ENCODE data around the gene EIF1.
A peak's percentile ranks its signal among the peaks of the same experiment; 100 is the strongest.

The EIF1 gene

GRCh38 chr17:41665566-41666236, 23.0 kb upstream of the EIF1 start:
- Histone ChIP-seq H3K14ac (ENCODE audit: low read length in 2 of 2) (peak overlapping the region in 1 of 2 experiments; percentile 82), H2BK15ac (ENCODE audit: low read depth, poor library complexity, severe bottlenecking) (no peak overlapping the region), H3K4me2 (ENCODE audit: low read length, poor library complexity, severe bottlenecking) (peak overlapping the region; percentile 72), H3K23ac (ENCODE audit: low read length in 2 of 2) (no peak overlapping the region), H3K79me1 (replicated peaks; ENCODE audit: low read length, poor library complexity, severe bottlenecking) (no peaks in the 10 kb centered on the region), H2AK5ac (ENCODE audit: low read length, severe bottlenecking) (peak overlapping the region; percentile 47), H3K4me3 (ENCODE audit: insufficient read depth in 1 of 2, low read depth in 1 of 2, low read length in 2 of 2) (peak overlapping the region in 1 of 2 experiments; percentile 73), H3K36me3 (ENCODE audit: control insufficient read depth in 1 of 2, insufficient read depth in 2 of 2, low read depth in 1 of 2, low read length in 2 of 2) (no peaks in the 10 kb centered on the region), H3K27me3 (ENCODE audit: control insufficient read depth in 1 of 2, insufficient read depth in 1 of 2, low read length in 2 of 2) (peaks cover 0 to under 1% of the 10 kb centered on the region in 2 experiments), H4K8ac (ENCODE audit: low read length) (peak overlapping the region; percentile 97), H2BK120ac (ENCODE audit: low read depth, low read length) (peak overlapping the region; percentile 90), H3K9ac (ENCODE audit: low read length) (peak overlapping the region; percentile 80), H4K91ac (ENCODE audit: low read length) (peak overlapping the region; percentile 71), H3K9me3 (ENCODE audit: control insufficient read depth, low read length) (no peaks in the 10 kb centered on the region), H3K4ac (ENCODE audit: low read depth in 1 of 2, low read length in 2 of 2) (peak overlapping the region; percentile 45 to 68), H2BK5ac (ENCODE audit: low read depth, low read length, poor library complexity, severe bottlenecking) (peak overlapping the region; percentile 81), H2BK12ac (ENCODE audit: low read length in 2 of 2) (peak overlapping the region in 1 of 2 experiments; percentile 89), H2AFZ (ENCODE audit: low read depth, low read length) (peak overlapping the region; percentile 85), H3K4me1 (ENCODE audit: control insufficient read depth, insufficient read depth, low read depth, low read length) (peaks cover 35% of the 10 kb centered on the region), H3K27ac (ENCODE audit: low read length, poor library complexity, severe bottlenecking) (peak overlapping the region; percentile 95), H3K18ac (ENCODE audit: low read depth in 1 of 2, low read length in 2 of 2) (peak overlapping the region; percentile 59 to 95)
- peak; percentile 77 for DNase-seq
- WGBS = 14% methylated on average over 35 of the region's 39 CpGs

DNA sequence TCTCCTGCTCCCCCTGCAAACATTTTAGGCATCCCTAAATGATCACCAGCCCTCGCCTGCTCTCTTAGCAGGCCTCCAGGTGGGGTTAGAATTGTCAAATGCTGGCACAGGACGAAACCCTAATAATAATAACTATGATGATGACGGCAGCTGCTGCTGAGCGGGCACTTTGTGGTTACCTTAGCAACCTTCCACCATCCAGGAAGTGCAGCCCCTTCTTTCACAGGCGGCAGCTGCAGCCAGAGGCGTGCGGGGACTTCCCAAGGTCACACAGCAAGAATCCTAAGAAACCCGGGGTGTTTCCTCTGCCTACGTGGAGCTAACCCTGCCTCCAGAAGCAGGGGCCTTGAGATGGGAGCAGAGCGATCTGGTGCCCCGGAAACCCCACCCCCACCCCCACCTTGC, 22.4 kb upstream of the EIF1 start:
- H3K18ac ChIP-seq (ENCODE audit: low read depth in 1 of 2, low read length in 2 of 2) = peak overlapping the region; percentile 45 to 84
- peak overlapping the region; percentile 72 for H3K4me2 ChIP-seq (ENCODE audit: low read length, poor library complexity, severe bottlenecking)
- 5% methylated on average over 7 of the region's 11 CpGs for WGBS
- peaks cover 37% of the 10 kb centered on the region for H3K4me1 ChIP-seq (ENCODE audit: control insufficient read depth, insufficient read depth, low read depth, low read length)
- peak overlapping the region; percentile 95 for H3K27ac ChIP-seq (ENCODE audit: low read length, poor library complexity, severe bottlenecking)
- H3K4ac ChIP-seq (ENCODE audit: low read depth in 1 of 2, low read length in 2 of 2) = no peak overlapping the region
- no peak overlapping the region for H2BK15ac ChIP-seq (ENCODE audit: low read depth, poor library complexity, severe bottlenecking)
- peak overlapping the region in 1 of 2 experiments; percentile 37 for H2BK12ac ChIP-seq (ENCODE audit: low read length in 2 of 2)
- no peak overlapping the region for H2BK120ac ChIP-seq (ENCODE audit: low read depth, low read length)
- no peaks in the 10 kb centered on the region for H3K27me3 ChIP-seq (ENCODE audit: control insufficient read depth in 1 of 2, insufficient read depth in 1 of 2, low read length in 2 of 2)
- peak overlapping the region; percentile 97 for H4K8ac ChIP-seq (ENCODE audit: low read length)
- H3K4me3 ChIP-seq (ENCODE audit: insufficient read depth in 1 of 2, low read depth in 1 of 2, low read length in 2 of 2) = peak overlapping the region in 1 of 2 experiments; percentile 73
- H4K91ac ChIP-seq (ENCODE audit: low read length) = peak overlapping the region; percentile 44
- peak overlapping the region; percentile 36 for H2AFZ ChIP-seq (ENCODE audit: low read depth, low read length)
- H3K36me3 ChIP-seq (ENCODE audit: control insufficient read depth in 1 of 2, insufficient read depth in 2 of 2, low read depth in 1 of 2, low read length in 2 of 2) = no peaks in the 10 kb centered on the region
- H3K9me3 ChIP-seq (ENCODE audit: control insufficient read depth, low read length) = no peaks in the 10 kb centered on the region
- H2AK5ac ChIP-seq (ENCODE audit: low read length, severe bottlenecking) = peak overlapping the region; percentile 21
- peak; percentile 94 for DNase-seq
- H3K14ac ChIP-seq (ENCODE audit: low read length in 2 of 2) = no peak overlapping the region
- H3K23ac ChIP-seq (ENCODE audit: low read length in 2 of 2) = no peak overlapping the region
- peak overlapping the region; percentile 80 for H3K9ac ChIP-seq (ENCODE audit: low read length)
- no peaks in the 10 kb centered on the region for H3K79me1 ChIP-seq (replicated peaks; ENCODE audit: low read length, poor library complexity, severe bottlenecking)
- peak overlapping the region; percentile 81 for H2BK5ac ChIP-seq (ENCODE audit: low read depth, low read length, poor library complexity, severe bottlenecking)

- H2BK15ac ChIP-seq (ENCODE audit: low read depth, poor library complexity, severe bottlenecking) = no peak overlapping the region
- 3% methylated on average over 20 of the region's 23 CpGs for WGBS
- peak overlapping the region in 1 of 2 experiments; percentile 89 for H2BK12ac ChIP-seq (ENCODE audit: low read length in 2 of 2)
Observed at GRCh38 chr17:41666708-41667279, 21.9 kb upstream of the EIF1 start.

More at GRCh38 chr17:41666708-41667279, 21.9 kb upstream of the EIF1 start:
- Histone ChIP-seq H2AFZ (ENCODE audit: low read depth, low read length) (peak overlapping the region; percentile 66), H4K91ac (ENCODE audit: low read length) (peak overlapping the region; percentile 64), H2BK5ac (ENCODE audit: low read depth, low read length, poor library complexity, severe bottlenecking) (no peak overlapping the region), H3K4ac (ENCODE audit: low read depth in 1 of 2, low read length in 2 of 2) (peak overlapping the region; percentile 33 to 55), H3K27me3 (ENCODE audit: control insufficient read depth in 1 of 2, insufficient read depth in 1 of 2, low read length in 2 of 2) (no peaks in the 10 kb centered on the region), H4K8ac (ENCODE audit: low read length) (peak overlapping the region; percentile 97), H3K18ac (ENCODE audit: low read depth in 1 of 2, low read length in 2 of 2) (peak overlapping the region in 1 of 2 experiments; percentile 84), H2BK120ac (ENCODE audit: low read depth, low read length) (no peak overlapping the region), H3K14ac (ENCODE audit: low read length in 2 of 2) (no peak overlapping the region), H3K36me3 (ENCODE audit: control insufficient read depth in 1 of 2, insufficient read depth in 2 of 2, low read depth in 1 of 2, low read length in 2 of 2) (no peaks in the 10 kb centered on the region), H3K4me1 (ENCODE audit: control insufficient read depth, insufficient read depth, low read depth, low read length) (peaks cover 37% of the 10 kb centered on the region), H3K79me1 (replicated peaks; ENCODE audit: low read length, poor library complexity, severe bottlenecking) (no peaks in the 10 kb centered on the region), H3K4me2 (ENCODE audit: low read length, poor library complexity, severe bottlenecking) (peak overlapping the region; percentile 72), H3K4me3 (ENCODE audit: insufficient read depth in 1 of 2, low read depth in 1 of 2, low read length in 2 of 2) (peak overlapping the region; percentile 43 to 72), H3K23ac (ENCODE audit: low read length in 2 of 2) (no peak overlapping the region), H3K27ac (ENCODE audit: low read length, poor library complexity, severe bottlenecking) (peak overlapping the region; percentile 95), H3K9ac (ENCODE audit: low read length) (peak overlapping the region; percentile 80), H3K9me3 (ENCODE audit: control insufficient read depth, low read length) (no peaks in the 10 kb centered on the region), H2AK5ac (ENCODE audit: low read length, severe bottlenecking) (peak overlapping the region; percentile 66)
- peak; percentile 79 for DNase-seq

Measured in mesenchymal stem cell (in vitro differentiated cells and primary cell).